CD4-positive, alpha-beta T cell treated with Interleukin-10 for 1 hour (primary cell): ENCODE results near the gene GYS2.
"Not testable (repeated sequence)": the region's sequence is repeated elsewhere in the genome, so short reads cannot be mapped to it uniquely, and the experiment has no call there.

Source experiments
- DNase-seq: peaks from one replicate; pipeline ENCODE4 v3.0.0-alpha.2; 2020

The GYS2 gene

GRCh38 chr12:21599143-21599999 lies 5.3 kb downstream of the GYS2 start:
- no peak for DNase-seq

GRCh38 chr12:21598651-21599050 lies 6.0 kb downstream of the GYS2 start:
- no peak for DNase-seq

- not testable (repeated sequence) for DNase-seq
Measured at GRCh38 chr12:21595356-21595755, 9.3 kb downstream of the GYS2 start.

- no peak for DNase-seq
Measured at GRCh38 chr12:21585485-21585884, 19.2 kb downstream of the GYS2 start.

GRCh38 chr12:21584403-21585182 lies 20.1 kb downstream of the GYS2 start:
- not testable (repeated sequence) for DNase-seq

GRCh38 chr12:21583587-21583986 lies 21.1 kb downstream of the GYS2 start:
- DNase-seq = no peak

GRCh38 chr12:21580748-21581516 lies 23.7 kb downstream of the GYS2 start:
- DNase-seq = no peak

GRCh38 chr12:21577516-21577915 lies 27.1 kb downstream of the GYS2 start:
- no peak for DNase-seq

- no peak for DNase-seq
Measured at GRCh38 chr12:21576431-21576830, 28.2 kb downstream of the GYS2 start.

GRCh38 chr12:21573733-21574358 lies 30.8 kb downstream of the GYS2 start:
- no peak for DNase-seq

GRCh38 chr12:21571046-21571445 lies 33.6 kb downstream of the GYS2 start:
- no peak for DNase-seq

GRCh38 chr12:21568115-21568514 lies 36.5 kb downstream of the GYS2 start:
- no peak for DNase-seq

GRCh38 chr12:21566907-21567394 lies 37.7 kb downstream of the GYS2 start:
- no peak for DNase-seq

- no peak for DNase-seq
Measured at GRCh38 chr12:21566223-21566906, 38.3 kb downstream of the GYS2 start.

- no peak for DNase-seq
Measured at GRCh38 chr12:21562859-21563258, 41.8 kb downstream of the GYS2 start.

- no peak for DNase-seq
Measured at GRCh38 chr12:21561158-21561557, 43.5 kb downstream of the GYS2 start.

- no peak for DNase-seq
Measured at GRCh38 chr12:21559855-21560569, 44.6 kb downstream of the GYS2 start.

- DNase-seq = no peak
Measured at GRCh38 chr12:21558100-21558679, 46.5 kb downstream of the GYS2 start.

- no peak for DNase-seq
Measured at GRCh38 chr12:21553329-21553675, 51.3 kb downstream of the GYS2 start.

GRCh38 chr12:21552635-21553328 lies 51.9 kb downstream of the GYS2 start:
- no peak for DNase-seq
